Liver (tissue), 3 donors: ENCODE results near the gene MYCBPAP.

ENCODE experiments used
- CTCF ChIP-seq: fragments of 150-350 bp; IDR thresholded peaks from 2 replicates; pipeline ENCODE4 v1.5.1; 2017; ENCODE audit warnings: improper control_type of control experiment, low read depth, low read length; ENCODE audit not compliant: missing input control
- EGR1 ChIP-seq, 2 donors: IDR thresholded peaks; 2 replicates each; pipeline ENCODE4 v1.6.1; 2016 to 2018; ENCODE audit warnings: antibody characterized with exemption in 2 of 2, low read depth in 2 of 2
- FOXA1 ChIP-seq: IDR thresholded peaks from 2 replicates; pipeline ENCODE4 v1.6.1; 2016; ENCODE audit warnings: antibody characterized with exemption
- GABPA ChIP-seq, 2 donors: IDR thresholded peaks in 1 of 2; conservative IDR thresholded peaks in 1 of 2; 2 replicates each; pipeline ENCODE4 v1.6.1; 2016; ENCODE audit warnings: antibody characterized with exemption in 2 of 2, mild to moderate bottlenecking in 1 of 2, moderate library complexity in 1 of 2
- HNF4G ChIP-seq: IDR thresholded peaks from 2 replicates; pipeline ENCODE4 v1.6.1; 2016; ENCODE audit warnings: antibody characterized with exemption
- JUND ChIP-seq, 2 donors: IDR thresholded peaks; 2 replicates each; pipeline ENCODE4 v1.6.1; 2016; ENCODE audit warnings: antibody characterized with exemption in 2 of 2
- RAD21 ChIP-seq, 2 donors: IDR thresholded peaks; 2 replicates each; pipeline ENCODE4 v1.6.1; 2016; ENCODE audit warnings: antibody characterized with exemption in 2 of 2, mild to moderate bottlenecking in 2 of 2
- SP1 ChIP-seq: IDR thresholded peaks from 2 replicates; pipeline ENCODE4 v1.6.1; 2018; ENCODE audit warnings: antibody characterized with exemption, mild to moderate bottlenecking
- TAF1 ChIP-seq: conservative IDR thresholded peaks from 2 replicates; pipeline ENCODE4 v1.6.1; 2016; ENCODE audit warnings: antibody characterized with exemption, mild to moderate bottlenecking
- YY1 ChIP-seq: IDR thresholded peaks from 2 replicates; pipeline ENCODE4 v1.6.1; 2016; ENCODE audit warnings: antibody characterized with exemption, mild to moderate bottlenecking
- TF ChIP-seq, protein P1 (sequence below): IDR thresholded peaks from 2 replicates; pipeline ENCODE4 v1.6.1; 2016; ENCODE audit warnings: antibody characterized with exemption
- TF ChIP-seq, protein P2 (sequence below): IDR thresholded peaks from 2 replicates; pipeline ENCODE4 v1.6.1; 2016; ENCODE audit warnings: antibody characterized with exemption, mild to moderate bottlenecking
- TF ChIP-seq, protein P3 (sequence below): IDR thresholded peaks from 2 replicates; pipeline ENCODE4 v1.6.1; 2016; ENCODE audit warnings: antibody characterized with exemption
- donor health status: healthy.
- donor health status: healthy.

GRCh38 chr17:50469671-50470305 is 38.5 kb upstream of the MYCBPAP start:
- TF ChIP-seq, protein P1, sequence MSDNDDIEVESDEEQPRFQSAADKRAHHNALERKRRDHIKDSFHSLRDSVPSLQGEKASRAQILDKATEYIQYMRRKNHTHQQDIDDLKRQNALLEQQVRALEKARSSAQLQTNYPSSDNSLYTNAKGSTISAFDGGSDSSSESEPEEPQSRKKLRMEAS: no peak
- TF ChIP-seq JUND (IDR thresholded peaks at IDR 0.05) (no peak), EGR1 (IDR thresholded peaks at IDR 0.05; ENCODE audit: low read depth in 2 of 2) (no peak), RAD21 (IDR thresholded peaks at IDR 0.05) (no peak), CTCF (no peak), TAF1 (no peak), SP1 (no peak), HNF4G (no peak), GABPA (IDR thresholded peaks at IDR 0.05 in 1 of 2, conservative IDR thresholded peaks at IDR 0.05 in 1 of 2) (no peak), YY1 (no peak), FOXA1 (no peak)
- TF ChIP-seq, protein P2, sequence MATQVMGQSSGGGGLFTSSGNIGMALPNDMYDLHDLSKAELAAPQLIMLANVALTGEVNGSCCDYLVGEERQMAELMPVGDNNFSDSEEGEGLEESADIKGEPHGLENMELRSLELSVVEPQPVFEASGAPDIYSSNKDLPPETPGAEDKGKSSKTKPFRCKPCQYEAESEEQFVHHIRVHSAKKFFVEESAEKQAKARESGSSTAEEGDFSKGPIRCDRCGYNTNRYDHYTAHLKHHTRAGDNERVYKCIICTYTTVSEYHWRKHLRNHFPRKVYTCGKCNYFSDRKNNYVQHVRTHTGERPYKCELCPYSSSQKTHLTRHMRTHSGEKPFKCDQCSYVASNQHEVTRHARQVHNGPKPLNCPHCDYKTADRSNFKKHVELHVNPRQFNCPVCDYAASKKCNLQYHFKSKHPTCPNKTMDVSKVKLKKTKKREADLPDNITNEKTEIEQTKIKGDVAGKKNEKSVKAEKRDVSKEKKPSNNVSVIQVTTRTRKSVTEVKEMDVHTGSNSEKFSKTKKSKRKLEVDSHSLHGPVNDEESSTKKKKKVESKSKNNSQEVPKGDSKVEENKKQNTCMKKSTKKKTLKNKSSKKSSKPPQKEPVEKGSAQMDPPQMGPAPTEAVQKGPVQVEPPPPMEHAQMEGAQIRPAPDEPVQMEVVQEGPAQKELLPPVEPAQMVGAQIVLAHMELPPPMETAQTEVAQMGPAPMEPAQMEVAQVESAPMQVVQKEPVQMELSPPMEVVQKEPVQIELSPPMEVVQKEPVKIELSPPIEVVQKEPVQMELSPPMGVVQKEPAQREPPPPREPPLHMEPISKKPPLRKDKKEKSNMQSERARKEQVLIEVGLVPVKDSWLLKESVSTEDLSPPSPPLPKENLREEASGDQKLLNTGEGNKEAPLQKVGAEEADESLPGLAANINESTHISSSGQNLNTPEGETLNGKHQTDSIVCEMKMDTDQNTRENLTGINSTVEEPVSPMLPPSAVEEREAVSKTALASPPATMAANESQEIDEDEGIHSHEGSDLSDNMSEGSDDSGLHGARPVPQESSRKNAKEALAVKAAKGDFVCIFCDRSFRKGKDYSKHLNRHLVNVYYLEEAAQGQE: no peak
- TF ChIP-seq, protein P3, sequence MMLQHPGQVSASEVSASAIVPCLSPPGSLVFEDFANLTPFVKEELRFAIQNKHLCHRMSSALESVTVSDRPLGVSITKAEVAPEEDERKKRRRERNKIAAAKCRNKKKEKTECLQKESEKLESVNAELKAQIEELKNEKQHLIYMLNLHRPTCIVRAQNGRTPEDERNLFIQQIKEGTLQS: no peak
